Activated CD8-positive, alpha-beta memory T cell treated with anti-CD3 and anti-CD28 coated beads, Interleukin-2, amount 50 U/mL, for 1 hour (primary cell): Measurements from ENCODE around the gene ALOX12.

ENCODE experiments used
- DNase-seq: peaks from one replicate; pipeline ENCODE4 v3.0.0-alpha.2; 2020; ENCODE audit errors: extremely low read depth

The ALOX12 gene

GRCh38 chr17:7021993-7022778, 26.3 kb downstream of the ALOX12 start:
- no peak for DNase-seq

- DNase-seq: no peak
Observed at GRCh38 chr17:7022781-7023571, 27.1 kb downstream of the ALOX12 start, which contains the start of gene BCL6B. BCL6B (plus strand) TSS chr17:7023050; CDS start chr17:7023672, 622 bp downstream.

- DNase-seq: peak; percentile 83
Observed at GRCh38 chr17:7023576-7024401, 27.9 kb downstream of the ALOX12 start.

GRCh38 chr17:7024402-7024785, 28.5 kb downstream of the ALOX12 start:
- no peak for DNase-seq

GRCh38 chr17:7025245-7025644, 29.4 kb downstream of the ALOX12 start:
- no peak for DNase-seq

GRCh38 chr17:7026471-7027115, 30.7 kb downstream of the ALOX12 start:
- no peak for DNase-seq

- DNase-seq: no peak
Observed at GRCh38 chr17:7027335-7027734, 31.5 kb downstream of the ALOX12 start.

- no peak for DNase-seq
Observed at GRCh38 chr17:7029096-7029495, 33.2 kb downstream of the ALOX12 start.

- DNase-seq: no peak
Observed at GRCh38 chr17:7029659-7030058, 33.8 kb downstream of the ALOX12 start.

- no peak for DNase-seq
Observed at GRCh38 chr17:7034955-7035590, 39.2 kb downstream of the ALOX12 start.

- peak; percentile 98 for DNase-seq
Observed at GRCh38 chr17:7035591-7036368, 39.9 kb downstream of the ALOX12 start, which contains the start of gene SLC16A13. SLC16A13 (plus strand) TSS chr17:7036015; CDS start chr17:7036383, 368 bp downstream.

GRCh38 chr17:7038025-7038862, 42.4 kb downstream of the ALOX12 start:
- no peak for DNase-seq

- DNase-seq: no peak
Observed at GRCh38 chr17:7039832-7040231, 44.0 kb downstream of the ALOX12 start.

- no peak for DNase-seq
Observed at GRCh38 chr17:7041607-7042500, 46.0 kb downstream of the ALOX12 start.

GRCh38 chr17:7042501-7043181, 46.8 kb downstream of the ALOX12 start:
- DNase-seq: no peak

GRCh38 chr17:7043182-7043496, 47.3 kb downstream of the ALOX12 start:
- DNase-seq: no peak

- DNase-seq: no peak
Observed at GRCh38 chr17:7043497-7044198, 47.8 kb downstream of the ALOX12 start, which contains the start of gene SLC16A11. SLC16A11 (minus strand) TSS chr17:7044092; CDS start chr17:7043513, 579 bp downstream.
